GM10248 (cell line): ENCODE data around the gene TMEM170A.

Experiments used
- CTCF ChIA-PET: fragments of 300-600 bp; sonication (Branson Sonifier 250); formaldehyde crosslinking; extraction: SDS; loops from one replicate; lab custom pipeline; 2021; ENCODE audit warnings: antibody characterized with exemption; lab: Yijun Ruan, JAX
- POLR2A ChIA-PET: fragments of 350-650 bp; sonication (Branson Sonifier 250); formaldehyde crosslinking; extraction: SDS; loops from one replicate; lab custom pipeline; 2020; ENCODE audit warnings: antibody characterized with exemption; lab: Yijun Ruan, JAX
- DNase-seq: peaks from one replicate; pipeline ENCODE4 v3.0.0; 2012; ENCODE audit errors: extremely low spot score
- CTCF ChIP-seq: IDR thresholded peaks from 2 replicates; pipeline ENCODE4 v1.5.1; 2012; ENCODE audit warnings: mild to moderate bottlenecking, low read depth; ENCODE audit errors: extremely low read depth, missing control alignments, control extremely low read depth

Gene TMEM170A

DNA sequence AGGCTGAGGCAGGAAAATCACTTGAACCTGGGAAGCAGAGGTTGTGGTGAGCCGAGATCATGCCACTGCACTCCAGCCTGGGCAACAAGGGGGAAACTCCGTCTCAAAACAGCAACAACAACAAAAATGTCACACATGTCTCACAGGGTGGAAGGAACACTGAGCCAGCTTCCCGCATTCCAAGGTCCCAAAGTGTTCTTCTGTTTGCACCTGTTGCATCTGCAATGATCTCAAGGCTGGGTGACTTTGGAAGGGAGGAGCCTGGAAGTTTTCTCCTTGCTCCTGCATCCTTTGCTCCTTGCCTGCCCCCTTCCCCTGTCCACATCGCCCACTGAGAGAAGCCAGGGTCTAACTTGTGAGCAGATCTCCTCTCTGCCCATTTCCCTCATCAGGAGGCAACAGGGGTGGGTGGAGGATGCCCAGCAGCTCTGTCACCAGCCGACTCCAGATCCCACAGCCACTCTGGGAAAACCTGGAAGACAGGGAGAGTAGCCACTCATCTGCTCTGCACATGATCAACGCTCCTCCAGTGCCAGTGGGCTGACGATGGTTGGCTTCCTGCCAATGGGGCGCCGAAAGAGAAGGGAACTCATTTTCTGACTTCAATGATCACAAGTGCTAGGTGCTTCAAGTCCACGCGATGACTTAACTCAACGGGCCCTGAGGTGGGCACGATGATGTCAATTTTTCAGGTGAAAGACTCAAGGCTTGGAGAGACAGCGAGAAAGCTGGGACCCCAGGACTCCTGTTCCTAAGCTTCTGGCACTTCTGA, 18.1 kb upstream of the TMEM170A start:
- no peak for TF ChIP-seq CTCF
- DNase-seq: no peak
- ChIA-PET POLR2A (no interaction called here), CTCF (interaction anchor here (2.2 to 15.5 kb wide), 2 partner anchors 12 kb away, joined by 5 to 258 read pairs; partner anchors contain the start of gene TMEM170A)

DNA sequence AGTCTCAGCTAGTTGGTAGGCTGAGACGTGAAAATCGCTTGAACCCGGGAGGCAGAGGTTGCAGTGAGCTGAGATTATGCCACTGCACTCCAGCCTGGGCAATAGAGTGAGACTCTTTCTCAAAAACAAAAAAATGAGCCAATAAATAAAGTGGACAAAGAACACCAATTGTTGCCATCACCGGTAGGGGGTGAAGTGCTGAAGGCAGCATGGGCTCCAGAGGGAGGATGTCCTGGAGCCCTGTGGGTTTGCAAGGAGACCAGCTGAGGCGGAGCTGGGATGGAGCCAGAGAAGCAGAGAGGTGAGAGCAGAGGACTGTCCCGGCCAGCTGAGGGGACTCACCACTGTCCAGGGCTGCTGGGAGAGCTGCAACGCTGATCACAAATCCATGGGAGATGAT, 17.0 kb upstream of the TMEM170A start:
- ChIA-PET POLR2A (no interaction called here), CTCF (interaction anchor here (0.6 to 15.5 kb wide), 4 partner anchors 10 to 15 kb away, joined by 3 to 258 read pairs (median 4); partner anchors contain the start of gene TMEM170A)
- TF ChIP-seq CTCF: no peak
- no peak for DNase-seq

DNA sequence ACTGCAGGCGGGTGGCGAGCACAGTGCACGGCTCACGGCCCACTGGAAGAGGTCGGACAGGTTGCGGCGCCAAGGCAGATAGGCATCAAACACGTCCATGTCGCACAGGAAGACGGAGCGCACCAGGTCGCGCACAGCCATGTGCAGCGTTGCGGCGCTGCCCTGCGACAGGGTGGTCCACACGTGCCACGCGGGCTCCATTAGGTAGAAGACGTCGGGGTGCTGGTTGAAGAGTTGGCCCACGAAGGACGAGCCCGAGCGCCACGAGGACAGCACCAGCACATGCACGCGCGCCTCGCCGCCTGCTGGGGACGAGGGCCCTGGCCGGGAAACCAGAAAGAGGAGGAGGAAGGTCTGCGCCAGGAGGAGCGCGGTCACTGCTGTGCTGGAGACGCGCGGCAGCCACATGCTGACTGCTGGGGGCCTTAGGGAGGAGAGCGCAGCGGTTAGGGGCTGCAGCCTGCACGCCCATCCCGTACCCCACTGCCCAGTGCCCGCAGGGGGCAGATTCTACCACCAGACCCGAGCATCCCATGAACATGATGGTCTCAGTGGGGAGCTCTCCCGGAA, 15.0 kb upstream of the TMEM170A start:
- no peak for TF ChIP-seq CTCF
- DNase-seq: no peak
- ChIA-PET POLR2A (no interaction called here), CTCF (no interaction called here)

- DNase-seq: no peak
- ChIA-PET POLR2A (no interaction called here), CTCF (interaction anchor here (0.7 to 15.7 kb wide), 4 partner anchors 9 to 43 kb away, joined by 3 to 258 read pairs (median 20); partner anchors contain the start of genes CHST6 and TMEM170A)
- no peak for TF ChIP-seq CTCF
These were observed 14.2 kb upstream of the TMEM170A start for GRCh38 chr16:75478480-75479345.

DNA sequence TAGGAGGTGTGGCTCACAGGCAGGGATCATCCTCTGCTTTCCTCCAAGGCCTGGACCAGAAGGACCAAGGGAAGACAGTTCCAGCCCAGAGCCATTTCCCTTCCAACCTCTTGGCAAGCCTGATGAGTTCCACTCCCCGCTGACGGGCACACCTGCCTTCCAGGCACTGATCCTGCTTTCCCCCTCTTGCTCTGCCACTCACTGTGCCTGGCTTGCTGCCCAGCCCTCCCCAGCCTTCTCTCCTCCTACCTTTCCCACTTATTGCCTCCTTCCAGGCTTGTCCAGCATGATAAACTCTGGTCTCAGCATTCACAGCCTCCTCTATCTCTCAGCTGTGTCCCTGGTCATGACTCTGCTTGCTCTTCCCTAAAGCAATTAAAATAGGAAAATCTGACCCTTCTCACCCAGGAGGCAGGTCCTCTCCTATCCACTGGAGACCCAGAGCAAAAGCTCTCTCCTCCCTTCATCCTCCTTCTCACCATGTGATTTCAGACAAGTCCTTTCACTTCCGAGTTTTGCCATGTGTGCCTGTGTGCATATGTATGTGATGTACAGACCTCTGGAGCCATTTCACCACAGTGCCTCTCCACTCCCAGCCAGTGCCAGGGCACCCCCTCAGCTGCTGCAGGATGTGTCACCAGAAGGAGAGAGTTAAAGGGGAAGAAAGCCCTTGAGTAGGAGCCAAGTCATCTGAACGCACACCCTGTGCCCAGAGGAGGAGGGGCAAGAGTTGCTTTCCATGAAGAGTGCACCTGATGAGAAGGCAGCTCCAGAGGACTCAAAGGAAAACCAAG, 13.4 kb upstream of the TMEM170A start:
- TF ChIP-seq CTCF: no peak
- CTCF ChIA-PET: interaction anchor here (0.7 to 15.7 kb wide), 9 partner anchors 10 to 244 kb away, joined by 3 to 258 read pairs (median 3); partner anchors contain the start of genes CHST6 and TMEM170A
- no peak for DNase-seq
- POLR2A ChIA-PET: no interaction called here
